HG03060 (cell line): Measurements from ENCODE around the gene SMOC1.

Experiments
- ATAC-seq: cut with Tn5 transposase; IDR thresholded peaks from one replicate; pipeline ENCODE4 v1.9.1; 2021; ENCODE audit warnings: low read depth, moderate number of reproducible peaks; ENCODE audit not compliant: unreplicated experiment

Gene SMOC1

GRCh38 chr14:69972755-69973154 is 93.5 kb downstream of the SMOC1 start:
- no peak for ATAC-seq

- no peak for ATAC-seq
Observed at GRCh38 chr14:69973846-69974245, 94.6 kb downstream of the SMOC1 start.

GRCh38 chr14:69979882-69980281 is 100.7 kb downstream of the SMOC1 start:
- ATAC-seq, result no peak

GRCh38 chr14:69980457-69981425 is 101.5 kb downstream of the SMOC1 start:
- no peak for ATAC-seq

- ATAC-seq, result no peak
Observed at GRCh38 chr14:69982220-69982839, 103.1 kb downstream of the SMOC1 start.

GRCh38 chr14:69982886-69983285 is 103.7 kb downstream of the SMOC1 start:
- no peak for ATAC-seq

GRCh38 chr14:69983317-69983716 is 104.1 kb downstream of the SMOC1 start:
- no peak for ATAC-seq

- ATAC-seq, result no peak
Observed at GRCh38 chr14:69985463-69985862, 106.2 kb downstream of the SMOC1 start.

GRCh38 chr14:69986336-69986735 is 107.1 kb downstream of the SMOC1 start:
- ATAC-seq, result no peak

GRCh38 chr14:69987406-69988121 is 108.3 kb downstream of the SMOC1 start:
- ATAC-seq, result no peak

GRCh38 chr14:69988979-69989378 is 109.8 kb downstream of the SMOC1 start:
- ATAC-seq, result no peak

- no peak for ATAC-seq
Observed at GRCh38 chr14:69989622-69990021, 110.4 kb downstream of the SMOC1 start.

- ATAC-seq, result no peak
Observed at GRCh38 chr14:69990323-69990722, 111.1 kb downstream of the SMOC1 start.

- no peak for ATAC-seq
Observed at GRCh38 chr14:69991422-69991821, 112.2 kb downstream of the SMOC1 start.

GRCh38 chr14:69992564-69992963 is 113.3 kb downstream of the SMOC1 start:
- no peak for ATAC-seq

- ATAC-seq, result no peak
Observed at GRCh38 chr14:69993326-69993725, 114.1 kb downstream of the SMOC1 start.

GRCh38 chr14:69994002-69994401 is 114.8 kb downstream of the SMOC1 start:
- ATAC-seq, result no peak

GRCh38 chr14:69996216-69996615 is 117.0 kb downstream of the SMOC1 start:
- no peak for ATAC-seq

GRCh38 chr14:69997849-69998248 is 118.6 kb downstream of the SMOC1 start:
- no peak for ATAC-seq

- no peak for ATAC-seq
Observed at GRCh38 chr14:69999261-69999674, 120.1 kb downstream of the SMOC1 start.

GRCh38 chr14:70000601-70001000 is 121.4 kb downstream of the SMOC1 start:
- ATAC-seq, result no peak
